ENCODE measurements around the gene PARD3B. TPM values are rescaled to one million over a fixed set of nuclear protein-coding genes. Genes with fewer than 3 reads are reported as not detected.

Gene PARD3B
- total and polyA plus RNA-seq, 8 donors, result 1.8 to 42.6 (median 15.1) TPM

DNA sequence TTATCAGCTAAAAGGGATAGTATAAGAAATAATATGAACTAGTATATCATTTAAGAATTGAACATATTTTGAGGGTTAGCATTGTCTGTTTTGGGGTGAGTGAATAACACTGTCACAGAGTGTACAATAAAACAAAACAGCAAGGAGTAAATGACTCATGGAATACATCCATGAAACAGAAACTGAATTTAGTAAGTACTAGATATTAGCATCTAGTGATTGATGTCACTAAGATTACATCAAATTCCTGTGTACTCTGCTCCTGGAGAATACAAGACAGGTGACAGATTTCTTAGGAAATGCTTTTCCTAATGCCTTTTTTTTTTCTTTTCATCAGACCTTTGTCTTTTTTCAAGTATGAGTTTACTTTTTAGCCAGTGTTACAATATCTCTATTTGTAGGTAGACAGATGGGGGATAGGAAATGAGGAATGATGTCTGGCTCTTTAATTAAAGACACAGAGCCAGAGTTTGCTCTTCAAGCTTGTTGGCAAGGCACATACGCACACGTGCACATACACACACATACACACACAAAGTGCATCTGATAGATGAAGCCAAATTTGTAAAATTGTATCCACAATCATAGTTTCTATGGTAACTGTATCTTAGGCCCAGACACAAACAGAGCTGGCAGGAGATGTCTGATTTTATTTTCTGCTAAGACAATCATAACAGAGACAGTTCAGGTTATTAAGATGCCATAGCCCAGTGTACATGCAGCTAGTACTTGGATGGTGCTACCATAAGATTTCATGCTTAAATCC, 998.8 kb downstream of the PARD3B start:
- Histone ChIP-seq H3K4me1 (peaks cover 0 to 21% (median 3%) of the 10 kb centered on the region in 4 donors), H3K27ac (no peak overlapping the region), H3K36me3 (no peaks in the 10 kb centered on the region), H3K9me3 (no peaks in the 10 kb centered on the region), H3K27me3 (no peaks in the 10 kb centered on the region), H3K4me3 (no peak overlapping the region)
- 38 to 56% (median 50%) methylated on average over 2 of the region's 2 CpGs for WGBS, 5 donors
- TF ChIP-seq POLR2AphosphoS5 (IDR thresholded peaks at IDR 0.05) (no peak), POLR2A (IDR thresholded peaks at IDR 0.05) (no peak), EP300 (IDR thresholded peaks at IDR 0.05) (no peak)
- TF ChIP-seq, protein P1, sequence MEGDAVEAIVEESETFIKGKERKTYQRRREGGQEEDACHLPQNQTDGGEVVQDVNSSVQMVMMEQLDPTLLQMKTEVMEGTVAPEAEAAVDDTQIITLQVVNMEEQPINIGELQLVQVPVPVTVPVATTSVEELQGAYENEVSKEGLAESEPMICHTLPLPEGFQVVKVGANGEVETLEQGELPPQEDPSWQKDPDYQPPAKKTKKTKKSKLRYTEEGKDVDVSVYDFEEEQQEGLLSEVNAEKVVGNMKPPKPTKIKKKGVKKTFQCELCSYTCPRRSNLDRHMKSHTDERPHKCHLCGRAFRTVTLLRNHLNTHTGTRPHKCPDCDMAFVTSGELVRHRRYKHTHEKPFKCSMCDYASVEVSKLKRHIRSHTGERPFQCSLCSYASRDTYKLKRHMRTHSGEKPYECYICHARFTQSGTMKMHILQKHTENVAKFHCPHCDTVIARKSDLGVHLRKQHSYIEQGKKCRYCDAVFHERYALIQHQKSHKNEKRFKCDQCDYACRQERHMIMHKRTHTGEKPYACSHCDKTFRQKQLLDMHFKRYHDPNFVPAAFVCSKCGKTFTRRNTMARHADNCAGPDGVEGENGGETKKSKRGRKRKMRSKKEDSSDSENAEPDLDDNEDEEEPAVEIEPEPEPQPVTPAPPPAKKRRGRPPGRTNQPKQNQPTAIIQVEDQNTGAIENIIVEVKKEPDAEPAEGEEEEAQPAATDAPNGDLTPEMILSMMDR (IDR thresholded peaks at IDR 0.05), result no peak
- intact Hi-C loops (cut with DNase I; ENCODE audit: low total_unique reads), result no loop called here
- peak in 1 of 2 donors; percentile 46 for DNase-seq

DNA sequence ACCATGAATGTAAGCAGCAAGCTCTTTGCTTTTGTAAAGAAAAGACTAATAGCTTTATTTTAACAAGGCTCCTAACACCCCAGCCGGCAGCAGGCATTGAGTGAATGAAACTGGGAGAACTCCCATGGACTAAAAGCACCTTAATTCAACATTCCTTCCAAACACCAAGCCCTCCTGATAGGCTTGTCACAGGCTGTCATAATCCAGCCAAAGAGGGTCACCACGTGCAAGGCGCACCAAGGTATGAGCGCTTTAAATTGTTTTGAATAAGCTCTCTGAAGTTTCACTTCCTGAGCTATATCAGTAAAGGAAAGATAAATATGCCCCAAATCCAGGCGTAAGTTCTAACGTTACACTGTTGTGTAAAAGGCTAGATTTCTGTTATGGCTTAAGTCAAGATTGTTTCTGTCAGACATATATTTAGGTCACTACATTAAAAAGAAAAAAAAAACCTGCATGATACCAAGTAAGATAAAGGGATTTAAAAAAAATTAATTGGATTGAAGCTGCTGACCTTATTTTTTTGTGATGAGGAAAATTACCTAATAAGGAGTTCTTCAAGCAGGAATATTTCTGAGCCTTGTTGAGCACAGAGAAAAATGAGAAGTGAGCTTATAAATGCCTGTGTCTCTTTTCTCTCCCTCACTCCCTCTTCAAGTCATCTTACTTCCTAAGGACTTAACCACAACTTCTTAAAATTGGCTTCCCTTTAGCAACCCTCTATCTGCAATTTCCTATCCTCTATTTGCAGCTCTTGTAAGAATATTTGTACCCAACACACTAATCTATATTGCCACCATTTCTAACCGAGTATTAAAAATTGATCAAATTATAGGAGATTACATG, 1000.9 kb downstream of the PARD3B start:
- WGBS, 5 donors, result 31 to 53% (median 47%) methylated on average over 7 of the region's 7 CpGs
- Histone ChIP-seq H3K27me3 (no peaks in the 10 kb centered on the region), H3K4me3 (no peak overlapping the region), H3K36me3 (no peaks in the 10 kb centered on the region), H3K4me1 (peaks cover 0 to 10% (median 1%) of the 10 kb centered on the region in 4 donors), H3K27ac (no peak overlapping the region), H3K9me3 (no peaks in the 10 kb centered on the region)
- intact Hi-C loops (cut with DNase I; ENCODE audit: low total_unique reads), result no loop called here
- TF ChIP-seq, protein P1 (IDR thresholded peaks at IDR 0.05), result no peak
- no peak for TF ChIP-seq POLR2AphosphoS5 (IDR thresholded peaks at IDR 0.05)
- no peak for TF ChIP-seq EP300 (IDR thresholded peaks at IDR 0.05)
- no peak for TF ChIP-seq POLR2A (IDR thresholded peaks at IDR 0.05)
- peak in 1 of 2 donors; percentile 40 for DNase-seq

GRCh38 chr2:205555566-205556230, 1010.4 kb downstream of the PARD3B start:
- WGBS, 5 donors, result 88 to 92% (median 89%) methylated on average over 10 of the region's 10 CpGs
- Histone ChIP-seq H3K4me1 (no peaks in the 10 kb centered on the region), H3K4me3 (no peak overlapping the region), H3K27me3 (no peaks in the 10 kb centered on the region), H3K27ac (no peak overlapping the region), H3K36me3 (peaks cover 0 to 9% (median 0%) of the 10 kb centered on the region in 4 donors), H3K9me3 (no peaks in the 10 kb centered on the region)
- intact Hi-C loops (cut with DNase I; ENCODE audit: low total_unique reads), result no loop called here
- TF ChIP-seq POLR2A (IDR thresholded peaks at IDR 0.05) (no peak), EP300 (IDR thresholded peaks at IDR 0.05) (no peak), POLR2AphosphoS5 (IDR thresholded peaks at IDR 0.05) (no peak)
- TF ChIP-seq, protein P1 (IDR thresholded peaks at IDR 0.05), result no peak
- DNase-seq, result no peak

GRCh38 chr2:205556357-205556756, 1011.1 kb downstream of the PARD3B start:
- no peaks in the 10 kb centered on the region for H3K4me1 ChIP-seq
- no peak for TF ChIP-seq EP300 (IDR thresholded peaks at IDR 0.05)
- no peak for TF ChIP-seq POLR2AphosphoS5 (IDR thresholded peaks at IDR 0.05)
- TF ChIP-seq POLR2A (IDR thresholded peaks at IDR 0.05), result no peak
- TF ChIP-seq, protein P1 (IDR thresholded peaks at IDR 0.05), result no peak
- 89 to 96% (median 93%) methylated on average over 5 of the region's 5 CpGs for WGBS, 5 donors
- no peak overlapping the region for H3K4me3 ChIP-seq
- no peak for DNase-seq
- H3K27me3 ChIP-seq, result no peaks in the 10 kb centered on the region
- intact Hi-C loops (cut with DNase I; ENCODE audit: low total_unique reads), result no loop called here
- H3K27ac ChIP-seq, result no peak overlapping the region
- H3K9me3 ChIP-seq, result no peaks in the 10 kb centered on the region
- peaks cover 0 to 9% (median 0%) of the 10 kb centered on the region in 4 donors for H3K36me3 ChIP-seq

Data from stomach (tissue), 9 donors.